DMS153 (cell line): ENCODE data around the gene CNTNAP4.

ENCODE experiments used
- DNase-seq: peaks from one replicate; lab custom pipeline; 2025; lab: John Stamatoyannopoulos, UW

CNTNAP4 gene

DNA sequence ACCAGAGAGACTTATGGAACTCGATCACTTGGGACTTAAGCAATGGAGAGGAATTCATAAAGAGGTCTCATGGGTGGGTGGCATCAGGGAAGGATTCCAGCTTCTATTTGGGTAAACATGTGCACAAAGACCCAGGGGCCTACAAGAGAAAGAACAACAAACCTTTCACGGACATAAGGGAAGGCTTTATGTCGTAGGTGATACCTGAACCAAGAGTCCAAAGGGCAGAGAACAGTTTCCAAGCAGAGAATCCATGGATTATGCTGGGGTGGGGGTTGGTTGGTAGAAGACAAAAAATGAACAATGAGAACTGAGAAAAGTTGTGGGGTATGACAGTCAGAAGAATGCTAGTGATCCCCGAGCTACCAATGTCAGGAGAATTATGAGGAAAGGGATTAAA lies 119.8 kb downstream of the CNTNAP4 start:
- no peak for DNase-seq

GRCh38 chr16:76409706-76410105 lies 132.5 kb downstream of the CNTNAP4 start:
- no peak for DNase-seq

- no peak for DNase-seq
Measured at GRCh38 chr16:76421571-76421970, 144.4 kb downstream of the CNTNAP4 start.

DNA sequence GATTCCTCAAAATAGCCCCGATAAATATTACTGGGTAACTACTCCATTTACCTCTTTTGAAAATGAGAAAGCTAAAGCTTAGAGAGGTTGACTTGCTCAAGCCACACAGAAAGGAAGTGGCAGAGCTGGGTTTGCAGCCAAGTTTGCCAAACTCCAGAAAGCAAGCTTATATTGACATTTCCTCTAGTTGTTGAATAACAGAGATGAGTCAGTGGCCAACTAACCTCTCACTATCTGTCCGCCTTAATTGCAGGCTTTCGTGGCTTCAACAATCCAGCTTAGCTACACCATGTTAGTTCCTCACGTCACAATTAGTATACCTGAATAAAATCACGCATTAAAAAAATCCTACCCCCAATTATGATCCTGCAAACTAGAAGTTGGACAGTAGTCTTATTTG lies 151.7 kb downstream of the CNTNAP4 start:
- peak; percentile 75 for DNase-seq

- no peak for DNase-seq
Measured at GRCh38 chr16:76441391-76441790, 164.2 kb downstream of the CNTNAP4 start.

DNA sequence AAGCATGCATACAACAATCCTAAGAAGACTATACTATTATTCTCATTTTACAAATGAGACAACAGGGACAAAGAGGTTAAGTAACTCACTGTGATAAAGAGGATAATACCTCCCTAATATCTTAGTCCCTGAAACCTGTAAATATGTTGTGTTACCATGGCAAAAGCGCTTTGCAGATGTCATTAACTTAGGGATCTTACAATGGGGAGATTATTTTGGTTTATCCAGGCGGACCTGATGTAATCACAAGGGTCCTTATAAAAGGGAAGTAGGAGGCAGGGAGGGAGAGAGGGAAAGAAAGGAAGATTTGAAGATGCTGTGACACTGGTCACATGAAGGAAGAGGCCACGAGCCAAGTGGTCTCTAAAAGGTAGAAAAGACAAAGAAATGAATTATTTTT lies 164.7 kb downstream of the CNTNAP4 start:
- no peak for DNase-seq

- no peak for DNase-seq
Measured at GRCh38 chr16:76443973-76444372, 166.8 kb downstream of the CNTNAP4 start.

- no peak for DNase-seq
Measured at GRCh38 chr16:76444832-76445231, 167.6 kb downstream of the CNTNAP4 start.

- no peak for DNase-seq
Measured at GRCh38 chr16:76445815-76446214, 168.6 kb downstream of the CNTNAP4 start.

DNA sequence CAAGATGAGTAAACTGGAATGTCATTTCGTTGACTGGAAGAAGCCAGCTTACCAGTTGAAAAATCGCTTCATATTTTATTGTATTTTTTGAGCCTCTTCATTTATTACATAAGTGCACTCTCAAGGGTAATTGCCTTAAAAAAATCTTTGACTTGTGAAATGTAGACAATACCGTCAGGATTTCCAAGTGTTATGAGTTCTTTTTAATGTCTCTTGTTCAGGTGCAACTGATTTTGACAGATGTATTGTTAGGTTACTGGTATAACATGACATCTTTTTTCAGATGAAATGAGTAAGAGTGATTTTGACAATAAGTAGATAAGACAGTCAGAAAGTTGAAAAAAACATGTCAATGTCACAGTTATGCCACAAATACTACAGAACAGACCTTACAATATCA lies 169.1 kb downstream of the CNTNAP4 start:
- DNase-seq = no peak

DNA sequence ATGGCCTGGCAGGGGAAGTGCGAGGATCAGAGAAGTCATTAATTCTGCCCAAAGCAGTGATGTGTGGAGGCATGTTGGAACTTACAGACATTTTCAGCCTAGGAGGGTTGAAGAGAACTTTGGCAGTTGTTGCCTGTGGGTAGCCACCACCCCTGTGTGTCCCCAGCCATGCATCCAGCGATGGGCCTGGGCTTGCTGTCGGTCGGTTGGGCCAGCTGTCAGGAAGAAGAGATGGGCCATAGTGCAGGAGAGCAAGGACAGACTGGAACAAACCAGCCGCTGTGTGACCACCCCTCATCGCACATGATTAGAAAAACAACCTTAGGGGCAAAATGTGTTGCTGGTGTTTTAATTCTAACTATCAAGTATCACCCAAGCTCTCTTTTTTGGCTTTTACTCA lies 173.7 kb downstream of the CNTNAP4 start:
- DNase-seq = no peak

DNA sequence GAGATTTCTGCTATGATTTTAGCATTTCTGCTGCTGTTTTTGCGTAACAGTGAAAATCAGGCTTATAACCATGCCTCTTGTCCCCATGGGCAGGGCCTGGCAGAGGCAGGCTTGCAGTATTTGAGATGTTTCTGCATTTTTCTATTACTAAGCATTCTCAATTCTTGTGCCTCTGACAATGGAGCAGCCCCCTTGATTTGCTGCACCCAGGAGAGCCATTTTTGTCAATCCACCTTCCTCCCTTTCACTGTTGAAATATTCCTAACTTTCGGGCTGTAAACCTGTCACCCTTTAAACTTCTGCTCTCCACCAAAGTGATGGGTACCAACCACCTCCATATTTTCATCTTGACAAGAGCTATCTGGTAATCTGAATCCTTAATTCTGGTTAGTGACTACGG lies 178.1 kb downstream of the CNTNAP4 start:
- DNase-seq = no peak

DNA sequence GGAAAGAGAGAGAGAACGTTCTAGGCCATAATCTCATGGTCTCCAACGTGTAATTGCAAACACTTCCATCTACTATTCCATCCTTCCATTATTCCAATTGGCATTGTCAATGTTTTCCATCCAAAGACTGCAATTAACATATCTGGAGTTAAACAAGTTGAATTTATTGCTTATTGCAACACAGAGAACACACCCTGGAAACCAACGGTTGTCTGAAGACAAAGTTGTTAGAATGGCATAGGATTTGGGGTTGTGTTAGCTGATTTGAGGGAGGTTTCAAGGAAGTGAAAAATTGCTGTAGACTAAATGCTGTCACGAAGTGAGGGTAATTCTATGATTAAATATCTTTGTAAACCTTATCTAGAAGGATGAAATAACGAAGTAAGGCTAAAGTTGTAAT lies 178.8 kb downstream of the CNTNAP4 start:
- no peak for DNase-seq

DNA sequence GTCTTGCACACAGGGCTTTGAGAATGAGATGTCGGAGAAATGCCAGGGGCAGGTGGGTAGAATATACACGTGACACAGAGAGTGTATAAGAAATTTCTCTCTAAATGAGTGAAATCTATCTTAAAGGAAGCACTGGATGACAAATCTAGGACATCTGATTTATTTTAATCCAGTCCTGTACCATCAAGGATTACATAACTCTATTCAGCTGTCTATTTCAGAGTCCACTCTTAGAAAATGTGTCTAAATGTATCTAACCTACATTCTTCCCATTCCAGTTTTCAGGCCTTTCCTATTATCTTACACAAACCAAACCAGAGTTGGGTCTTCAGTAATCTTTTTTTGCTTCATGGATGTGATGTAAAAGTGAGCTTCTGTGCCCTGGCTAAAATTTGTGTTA lies 181.9 kb downstream of the CNTNAP4 start:
- DNase-seq = no peak

DNA sequence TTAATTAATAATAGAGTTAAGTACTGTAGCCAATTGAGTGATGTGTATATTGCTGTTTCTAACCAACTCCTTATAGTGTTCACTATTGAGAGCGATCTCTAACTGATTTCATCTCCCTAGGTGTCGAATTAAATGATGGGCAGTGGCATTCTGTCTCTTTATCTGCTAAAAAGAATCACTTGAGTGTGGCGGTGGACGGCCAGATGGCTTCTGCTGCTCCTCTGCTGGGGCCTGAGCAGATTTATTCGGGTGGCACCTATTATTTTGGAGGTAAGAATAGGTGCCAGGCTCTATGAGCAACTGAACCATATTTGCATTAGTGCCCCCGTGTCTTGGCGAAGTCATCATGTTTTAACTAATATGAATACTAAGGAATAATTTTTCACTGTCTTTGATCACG lies 184.6 kb downstream of the CNTNAP4 start:
- no peak for DNase-seq

DNA sequence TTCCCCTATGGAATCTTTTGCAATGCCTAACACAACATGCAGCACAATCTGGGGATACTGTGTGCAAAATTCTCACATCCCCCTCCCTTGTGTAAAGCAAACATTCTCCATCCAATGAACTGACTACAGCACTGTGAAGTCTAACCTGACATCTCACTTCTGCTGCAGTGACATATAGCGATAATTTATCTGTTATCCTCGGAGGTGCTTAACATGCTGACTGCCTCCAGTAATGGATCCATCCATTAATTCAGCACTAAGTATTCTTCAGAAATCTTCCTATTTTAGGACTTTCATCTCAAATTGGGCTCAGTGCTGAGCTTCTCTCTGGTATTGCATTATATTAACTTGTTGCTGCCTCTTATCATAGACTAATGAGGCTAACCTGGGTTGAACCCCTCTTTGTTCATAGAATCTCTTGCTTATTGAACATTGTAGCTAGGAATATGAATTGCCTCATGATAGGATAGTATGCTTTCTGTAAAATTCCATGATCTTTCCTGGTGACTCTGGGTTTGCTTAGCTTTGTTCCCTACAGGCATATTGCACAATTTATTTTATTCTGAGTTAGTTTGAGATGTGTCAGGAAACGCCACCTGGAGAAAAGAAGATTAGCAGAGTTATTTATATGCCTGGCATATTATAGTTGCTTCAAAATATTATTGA lies 187.9 kb downstream of the CNTNAP4 start:
- DNase-seq = no peak

- DNase-seq = no peak
Measured at GRCh38 chr16:76466871-76467270, 189.7 kb downstream of the CNTNAP4 start.

GRCh38 chr16:76474048-76474447 lies 196.8 kb downstream of the CNTNAP4 start:
- DNase-seq = no peak

DNA sequence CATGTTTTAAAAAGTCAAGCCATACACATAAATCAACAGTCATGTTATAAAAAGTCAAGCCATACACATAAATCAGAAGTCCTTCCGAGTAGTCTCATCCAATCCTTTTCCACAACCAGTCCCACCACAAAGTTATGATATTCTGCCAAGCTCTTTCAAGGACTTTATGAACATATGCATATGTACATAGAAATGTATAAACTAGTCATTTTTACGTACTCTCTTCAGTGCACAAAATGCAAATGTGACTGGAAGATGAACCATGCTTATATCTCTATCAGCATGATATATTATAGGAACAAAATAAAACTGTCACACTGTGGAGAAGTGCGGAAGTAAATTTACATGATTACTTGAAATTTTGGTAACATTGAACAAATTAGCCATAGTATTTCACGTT lies 200.9 kb downstream of the CNTNAP4 start:
- no peak for DNase-seq

GRCh38 chr16:76483307-76483909 lies 206.2 kb downstream of the CNTNAP4 start:
- DNase-seq = no peak

- no peak for DNase-seq
Measured at GRCh38 chr16:76484020-76484419, 206.8 kb downstream of the CNTNAP4 start.

GRCh38 chr16:76486740-76487139 lies 209.5 kb downstream of the CNTNAP4 start:
- no peak for DNase-seq

- no peak for DNase-seq
Measured at GRCh38 chr16:76487411-76488064, 210.3 kb downstream of the CNTNAP4 start.

DNA sequence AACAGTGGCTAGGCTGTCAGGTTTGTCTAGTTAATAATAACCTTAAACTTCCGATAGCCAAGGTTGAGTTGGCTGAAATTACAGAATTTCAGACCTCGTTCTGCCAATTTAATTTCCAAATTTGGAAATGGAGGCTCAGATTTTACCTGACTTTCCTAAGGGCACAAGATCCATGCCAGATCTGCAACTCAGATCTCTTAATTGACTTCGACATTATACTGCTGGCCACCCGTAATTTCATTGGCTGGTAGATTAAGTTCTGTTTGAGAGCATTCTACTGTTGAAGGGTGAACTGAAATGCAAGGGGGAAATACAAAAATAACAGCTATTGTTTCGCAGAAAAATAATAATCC lies 210.8 kb downstream of the CNTNAP4 start:
- DNase-seq = no peak
